IMR-90 (cell line): ENCODE results near the gene RAD51B. TPM values are rescaled to one million over a fixed set of nuclear protein-coding genes. Genes with fewer than 3 reads are reported as not detected.
A peak's percentile ranks its signal among the peaks of the same experiment; 100 is the strongest.

ENCODE experiments used
- ATAC-seq: fragments of 200-7000 bp; cut with Tn5 transposase; 2 replicates; pipeline ENCODE4 v1.9.1; 2020; ENCODE audit warnings: low read depth, mild to moderate bottlenecking, moderate library complexity
- BruUV-seq: library from RNA; stranded (reverse); fragments of 400-500 nt; replicated peaks from 2 replicates; lab custom pipeline; 2021; lab: Mats Ljungman, UMichigan
- CTCF ChIA-PET: fragments of 300-600 bp; formaldehyde crosslinking; extraction: SDS; loops from one replicate; lab custom pipeline; 2021; ENCODE audit warnings: antibody characterized with exemption; lab: Yijun Ruan, JAX
- POLR2A ChIA-PET: fragments of 300-600 bp; sonication (Branson Sonifier 250); formaldehyde crosslinking; loops from one replicate; lab custom pipeline; 2022; ENCODE audit warnings: antibody characterized with exemption; ENCODE audit not compliant: unreplicated experiment; lab: Charles Lee
- DNase-seq: peaks from one replicate; pipeline ENCODE4 v3.0.0; 2013
- H2AFZ ChIP-seq: replicated peaks from 2 replicates; pipeline ENCODE3; 2013; ENCODE audit warnings: low read length, mild to moderate bottlenecking; ENCODE audit not compliant: poor library complexity
- H2AK5ac ChIP-seq: 2 replicates; pipeline ENCODE4 v1.6.1; 2013; ENCODE audit warnings: low read depth, low read length, inconsistent platforms
- H2AK9ac ChIP-seq: replicated peaks from 2 replicates; pipeline ENCODE3; 2013; ENCODE audit warnings: mild to moderate bottlenecking, low read depth, low read length, moderate library complexity; ENCODE audit not compliant: poor library complexity
- H2BK120ac ChIP-seq: 2 replicates; pipeline ENCODE4 v1.6.1; 2013; ENCODE audit warnings: low read depth, low read length, inconsistent platforms
- H2BK15ac ChIP-seq: 3 replicates; pipeline ENCODE4 v1.6.1; 2013; ENCODE audit warnings: low read depth, low read length, inconsistent platforms
- H2BK20ac ChIP-seq: 2 replicates; pipeline ENCODE4 v1.6.1; 2013; ENCODE audit warnings: low read depth, mild to moderate bottlenecking, inconsistent platforms, low read length, moderate library complexity
- H2BK5ac ChIP-seq: 2 replicates; pipeline ENCODE4 v1.6.1; 2013; ENCODE audit warnings: mild to moderate bottlenecking, low read depth, low read length, inconsistent platforms; ENCODE audit not compliant: poor library complexity, severe bottlenecking
- H3K14ac ChIP-seq: replicated peaks from 2 replicates; pipeline ENCODE4 v1.6.1; 2013; ENCODE audit warnings: low read depth, low read length, inconsistent platforms
- H3K18ac ChIP-seq: 2 replicates; pipeline ENCODE4 v1.6.1; 2013; ENCODE audit warnings: low read depth, low read length, control low read depth
- H3K23ac ChIP-seq: 2 replicates; pipeline ENCODE4 v1.6.1; 2013; ENCODE audit warnings: low read depth, low read length, inconsistent platforms
- H3K27ac ChIP-seq: 2 replicates; pipeline ENCODE4 v1.5.1; 2013; ENCODE audit warnings: mild to moderate bottlenecking, control low read depth, low read length; ENCODE audit not compliant: insufficient read depth
- H3K27me3 ChIP-seq: 2 replicates; pipeline ENCODE4 v1.6.1; 2013; ENCODE audit warnings: low read length; ENCODE audit not compliant: control insufficient read depth, insufficient read depth
- H3K36me3 ChIP-seq: 2 replicates; pipeline ENCODE4 v1.6.1; 2013; ENCODE audit warnings: low read length, mixed read lengths; ENCODE audit not compliant: control insufficient read depth, insufficient read depth
- H3K4ac ChIP-seq: 2 replicates; pipeline ENCODE4 v1.6.1; 2013; ENCODE audit warnings: low read depth, low read length, inconsistent platforms
- H3K4me1 ChIP-seq: 2 replicates; pipeline ENCODE4 v1.6.1; 2013; ENCODE audit warnings: low read length, mixed read lengths; ENCODE audit not compliant: control insufficient read depth, insufficient read depth
- H3K4me2 ChIP-seq: 2 replicates; pipeline ENCODE4 v1.6.1; 2013; ENCODE audit warnings: low read depth, mild to moderate bottlenecking, control low read depth, low read length, moderate library complexity
- H3K4me3 ChIP-seq: 2 replicates; pipeline ENCODE4 v1.5.1; 2013; ENCODE audit warnings: low read depth, mild to moderate bottlenecking, control low read depth, low read length, moderate library complexity; ENCODE audit not compliant: insufficient read depth
- H3K56ac ChIP-seq: 2 replicates; pipeline ENCODE4 v1.6.1; 2013; ENCODE audit warnings: low read length, inconsistent platforms; ENCODE audit not compliant: insufficient read depth; ENCODE audit errors: extremely low read depth
- H3K79me1 ChIP-seq, 2 experiments: 2 replicates each; pipeline ENCODE4 v1.6.1; 2013; ENCODE audit warnings: low read length in 2 of 2, inconsistent platforms in 1 of 2, low read depth in 1 of 2
- H3K9ac ChIP-seq: 2 replicates; pipeline ENCODE4 v1.6.1; 2013; ENCODE audit warnings: low read depth, low read length, control low read depth
- H3K9me1 ChIP-seq: 2 replicates; pipeline ENCODE4 v1.6.1; 2013; ENCODE audit warnings: low read length, inconsistent platforms; ENCODE audit not compliant: insufficient read depth
- H3K9me3 ChIP-seq: 2 replicates; pipeline ENCODE4 v1.6.1; 2013; ENCODE audit warnings: low read length; ENCODE audit not compliant: control insufficient read depth, insufficient read depth
- H4K20me1 ChIP-seq: 2 replicates; pipeline ENCODE4 v1.6.1; 2013; ENCODE audit warnings: low read length, inconsistent platforms; ENCODE audit not compliant: insufficient read depth
- H4K5ac ChIP-seq: 2 replicates; pipeline ENCODE4 v1.6.1; 2013; ENCODE audit warnings: mild to moderate bottlenecking, low read depth, low read length, control low read depth
- H4K8ac ChIP-seq, 2 experiments: 2 replicates each; pipeline ENCODE4 v1.6.1; 2013; ENCODE audit warnings: low read depth in 2 of 2, low read length in 2 of 2, control low read depth in 1 of 2, inconsistent platforms in 1 of 2
- H4K91ac ChIP-seq: 2 replicates; pipeline ENCODE4 v1.6.1; 2013; ENCODE audit warnings: low read depth, low read length, inconsistent platforms; ENCODE audit not compliant: insufficient read depth
- BHLHE40 ChIP-seq: fragments of 150-350 bp; IDR thresholded peaks from 2 replicates; pipeline ENCODE4 v1.6.1; 2016; ENCODE audit warnings: mild to moderate bottlenecking, low read depth, low read length
- CEBPB ChIP-seq: IDR thresholded peaks from 2 replicates; pipeline ENCODE4 v1.6.1; 2012; ENCODE audit warnings: low read depth, low read length, improper control_type of control experiment
- CHD1 ChIP-seq: IDR thresholded peaks from 2 replicates; pipeline ENCODE4 v1.6.1; 2012; ENCODE audit warnings: low read depth, low read length, improper control_type of control experiment
- CTCF ChIP-seq: conservative IDR thresholded peaks from 2 replicates; pipeline ENCODE4 v1.5.1; 2012; ENCODE audit warnings: mild to moderate bottlenecking, low read depth, low read length, improper control_type of control experiment
- ELK1 ChIP-seq: fragments of 150-350 bp; IDR thresholded peaks from 2 replicates; pipeline ENCODE4 v1.6.1; 2016; ENCODE audit warnings: low read depth, mild to moderate bottlenecking, low read length, moderate library complexity, borderline replicate concordance
- FOS ChIP-seq: fragments of 150-350 bp; IDR thresholded peaks from 2 replicates; pipeline ENCODE4 v1.6.1; 2016; ENCODE audit warnings: low read depth, low read length
- MAFK ChIP-seq: IDR thresholded peaks from 2 replicates; pipeline ENCODE4 v1.6.1; 2012; ENCODE audit warnings: low read depth, low read length, improper control_type of control experiment
- MAZ ChIP-seq: IDR thresholded peaks from 2 replicates; pipeline ENCODE4 v1.6.1; 2012; ENCODE audit warnings: low read depth, mild to moderate bottlenecking, low read length, improper control_type of control experiment, moderate library complexity, borderline replicate concordance
- MXI1 ChIP-seq: IDR thresholded peaks from 2 replicates; pipeline ENCODE4 v1.6.1; 2012; ENCODE audit warnings: low read depth, mild to moderate bottlenecking, low read length, moderate library complexity, borderline replicate concordance
- NFE2L2 ChIP-seq: fragments of 150-350 bp; IDR thresholded peaks from 2 replicates; pipeline ENCODE4 v1.6.1; 2016; ENCODE audit warnings: low read depth, mild to moderate bottlenecking, low read length
- POLR2A ChIP-seq: IDR thresholded peaks from 2 replicates; pipeline ENCODE4 v1.6.1; 2012; ENCODE audit warnings: mild to moderate bottlenecking, low read depth, low read length
- RAD21 ChIP-seq: IDR thresholded peaks from 2 replicates; pipeline ENCODE4 v1.6.1; 2012; ENCODE audit warnings: low read length, improper control_type of control experiment
- RCOR1 ChIP-seq: IDR thresholded peaks from 2 replicates; pipeline ENCODE4 v1.6.1; 2012; ENCODE audit warnings: mild to moderate bottlenecking, low read length, improper control_type of control experiment; ENCODE audit not compliant: insufficient replicate concordance
- RFX5 ChIP-seq: IDR thresholded peaks from 2 replicates; pipeline ENCODE4 v1.8.0; 2012; ENCODE audit warnings: low read depth, mild to moderate bottlenecking, low read length, moderate library complexity
- SMC3 ChIP-seq: fragments of 150-350 bp; IDR thresholded peaks from 2 replicates; pipeline ENCODE4 v1.6.1; 2016; ENCODE audit warnings: low read depth, mild to moderate bottlenecking, antibody characterized with exemption, low read length, moderate library complexity
- USF2 ChIP-seq: fragments of 150-350 bp; IDR thresholded peaks from 2 replicates; pipeline ENCODE4 v1.6.1; 2017; ENCODE audit warnings: mild to moderate bottlenecking, antibody characterized with exemption, low read length, low read depth
- WGBS, 2 experiments: methylation state at CpG; one replicate each; pipeline versions ENCODE4 v1.1.5 to v1.1.7; 2013; ENCODE audit warnings: missing lambda C conversion rate in 2 of 2; ENCODE audit not compliant: insufficient read length in 1 of 2; ENCODE audit errors: extremely low coverage in 2 of 2; 5-methylcytosine and 5-hydroxymethylcytosine counted together
- dilution Hi-C: fragments of 300-500 bp; cut with HindIII; formaldehyde crosslinking; loops from one replicate; pipeline ENCODE4 v1.14.3; 2018; ENCODE audit warnings: low sequenced_read_pairs; ENCODE audit not compliant: unreplicated experiment
- in situ Hi-C: fragments of 300-500 bp; cut with MboI; formaldehyde crosslinking; loops from 3 replicates; pipeline ENCODE4 v1.14.3; 2019; ENCODE audit warnings: low sequenced_read_pairs, inconsistent platforms, mixed read lengths
- intact Hi-C: fragments of 100-400 bp; cut with micrococcal nuclease; formaldehyde crosslinking; loops from 2 replicates; pipeline ENCODE4 v1.10.0; 2022
- polyA plus RNA-seq, 3 experiments: library from polyadenylated mRNA; depleted of rRNA; stranded (reverse); fragments of >200 nt; gene quantifications; 2 replicates each; pipeline ENCODE4 v1.2.3, GENCODE V29; 2012; ENCODE audit warnings: low replicate concordance in 1 of 3
- total RNA-seq: library from RNA; depleted of rRNA; stranded (reverse); fragments of >200 nt; gene quantifications from 2 replicates; pipeline ENCODE4 v1.2.3, GENCODE V29; 2012

The RAD51B gene
- total and polyA plus RNA-seq, 2 of the 4 experiments (the other 2 are of a cell fraction): 5.1 to 18.8 TPM

- no peak overlapping the region for H2BK20ac ChIP-seq
- POLR2A ChIA-PET: no interaction called here
- H3K36me3 ChIP-seq: no peaks in the 10 kb centered on the region
- H3K56ac ChIP-seq: no peak overlapping the region
- no peak overlapping the region for H3K9ac ChIP-seq
- no peak overlapping the region for H2BK5ac ChIP-seq
- no peak overlapping the region for H2BK120ac ChIP-seq
- H2AK5ac ChIP-seq: no peak overlapping the region
- no peak overlapping the region for H3K18ac ChIP-seq
- in situ Hi-C loops: loop anchor here (25.0 kb wide), 1 partner anchor 1220 kb away; no protein-coding TSS in a partner anchor
- H3K9me3 ChIP-seq: no peaks in the 10 kb centered on the region
- no peak overlapping the region for H2AFZ ChIP-seq
- no peaks in the 10 kb centered on the region for H3K27me3 ChIP-seq
- H4K20me1 ChIP-seq: no peaks in the 10 kb centered on the region
- no CpG with 5 or more reads among the region's 1 CpG for WGBS, 2 experiments
- H3K27ac ChIP-seq: no peak overlapping the region
- no peak overlapping the region for H4K5ac ChIP-seq
- H4K91ac ChIP-seq: no peak overlapping the region
- H3K4me2 ChIP-seq: no peak overlapping the region
- CTCF ChIA-PET: interaction anchor here (1.2 kb wide), 1 partner anchor 10 kb away, joined by 3 read pairs; no protein-coding TSS in a partner anchor
- H3K4me1 ChIP-seq: no peaks in the 10 kb centered on the region
- BruUV-seq: no TSS peak
- no peak overlapping the region for H3K4me3 ChIP-seq
- H3K79me1 ChIP-seq: no peaks in the 10 kb centered on the region
- no peaks in the 10 kb centered on the region; the same call in 1 of the 2 replicates for H3K9me1 ChIP-seq
- intact Hi-C loops: no loop called here
- DNase-seq: no peak
- H3K14ac ChIP-seq: no peak overlapping the region
- H2BK15ac ChIP-seq: no peak overlapping the region
- TF ChIP-seq MAZ (no peak), SMC3 (no peak), MXI1 (no peak), BHLHE40 (no peak), CEBPB (no peak), NFE2L2 (no peak), MAFK (no peak), CTCF (no peak), ELK1 (no peak), USF2 (no peak), FOS (no peak), RAD21 (no peak), RFX5 (no peak), POLR2A (no peak), RCOR1 (no peak), CHD1 (no peak)
- H3K23ac ChIP-seq: 0 out of 2 replicates have a peak overlapping the region, but pooled peaks have one; percentile 65
- ATAC-seq: no peak
- no peak overlapping the region for H2AK9ac ChIP-seq
- no peak overlapping the region for H4K8ac ChIP-seq
- H3K4ac ChIP-seq: no peak overlapping the region
- dilution Hi-C loops: no loop called here
These were observed 73.0 kb downstream of the RAD51B start for GRCh38 chr14:67892466-67893100.
